ENCODE measurements around the gene ANXA1. TPM values are rescaled to one million over a fixed set of nuclear protein-coding genes. Genes with fewer than 3 reads are reported as not detected.

ANXA1 gene
- total RNA-seq, 2 experiments from 2014 or later = 310 to 317 TPM

DNA sequence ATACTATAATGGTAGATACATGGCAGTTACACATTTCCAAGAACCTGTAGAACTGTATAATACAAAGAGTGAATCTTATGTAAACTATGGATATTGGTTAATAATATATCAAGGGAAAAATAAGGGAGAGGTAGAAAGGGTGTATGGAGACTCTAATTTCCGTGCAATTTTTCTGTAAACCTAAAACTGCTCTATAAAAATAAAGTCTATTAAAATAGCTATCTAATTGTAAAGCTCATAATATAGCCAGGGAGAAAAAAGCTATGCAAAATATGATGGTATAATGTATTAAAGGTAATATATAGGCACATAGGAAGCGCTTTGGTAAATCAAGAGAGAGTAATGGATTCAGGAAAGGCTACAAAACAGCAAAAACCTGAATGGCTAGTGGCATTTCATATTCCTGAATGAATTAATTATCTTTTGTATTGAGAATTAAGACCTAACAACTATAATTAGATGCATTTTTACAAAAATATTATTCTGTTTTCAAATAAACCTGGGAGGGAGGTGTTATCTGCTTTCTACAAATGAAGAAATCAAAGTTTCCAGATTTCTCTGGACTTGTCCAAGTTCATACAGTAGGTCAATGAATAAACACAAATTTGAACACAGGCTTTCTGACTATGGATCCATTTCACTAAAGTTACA is 22.8 kb downstream of the ANXA1 start:
- Mint-ChIP-seq H3K9me3 (no peaks in the 10 kb centered on the region), H3K27me3 (no peaks in the 10 kb centered on the region), H3K27ac (no peak overlapping the region), H3K36me3 (ENCODE audit: low read depth) (peaks cover 27% of the 10 kb centered on the region), H3K4me3 (no peak overlapping the region), H3K4me1 (ENCODE audit: low read depth) (no peaks in the 10 kb centered on the region)
- no peaks in the 10 kb centered on the region for H3K4me1 ChIP-seq (ENCODE audit: insufficient read depth, low read length)
- H3K27ac ChIP-seq (ENCODE audit: low read depth in 1 of 2, low read length in 2 of 2) = no peak overlapping the region
- H3K9me3 ChIP-seq (ENCODE audit: control insufficient read depth in 1 of 2, insufficient read depth in 1 of 2, low read length in 2 of 2) = no peaks in the 10 kb centered on the region
- peaks cover 13% of the 10 kb centered on the region for H3K36me3 ChIP-seq (ENCODE audit: insufficient read depth, low read length)
- intact Hi-C loops (cut with DNase I, micrococcal nuclease) = no loop called here
- ChIA-PET CTCF (interaction anchor here (1.0 to 2.7 kb wide), 2 partner anchors 11 to 67 kb away, joined by 4 to 8 read pairs; no protein-coding TSS in a partner anchor), POLR2A (no interaction called here)
- no peak overlapping the region for H3K4me3 ChIP-seq (ENCODE audit: low read length)
- no peaks in the 10 kb centered on the region for H3K27me3 ChIP-seq (ENCODE audit: control insufficient read depth in 1 of 2, insufficient read depth in 2 of 2, low read length in 2 of 2)
- TF ChIP-seq, protein P1, sequence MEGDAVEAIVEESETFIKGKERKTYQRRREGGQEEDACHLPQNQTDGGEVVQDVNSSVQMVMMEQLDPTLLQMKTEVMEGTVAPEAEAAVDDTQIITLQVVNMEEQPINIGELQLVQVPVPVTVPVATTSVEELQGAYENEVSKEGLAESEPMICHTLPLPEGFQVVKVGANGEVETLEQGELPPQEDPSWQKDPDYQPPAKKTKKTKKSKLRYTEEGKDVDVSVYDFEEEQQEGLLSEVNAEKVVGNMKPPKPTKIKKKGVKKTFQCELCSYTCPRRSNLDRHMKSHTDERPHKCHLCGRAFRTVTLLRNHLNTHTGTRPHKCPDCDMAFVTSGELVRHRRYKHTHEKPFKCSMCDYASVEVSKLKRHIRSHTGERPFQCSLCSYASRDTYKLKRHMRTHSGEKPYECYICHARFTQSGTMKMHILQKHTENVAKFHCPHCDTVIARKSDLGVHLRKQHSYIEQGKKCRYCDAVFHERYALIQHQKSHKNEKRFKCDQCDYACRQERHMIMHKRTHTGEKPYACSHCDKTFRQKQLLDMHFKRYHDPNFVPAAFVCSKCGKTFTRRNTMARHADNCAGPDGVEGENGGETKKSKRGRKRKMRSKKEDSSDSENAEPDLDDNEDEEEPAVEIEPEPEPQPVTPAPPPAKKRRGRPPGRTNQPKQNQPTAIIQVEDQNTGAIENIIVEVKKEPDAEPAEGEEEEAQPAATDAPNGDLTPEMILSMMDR (IDR thresholded peaks at IDR 0.05) = no peak
- DNase-seq (no peak), ATAC-seq (ENCODE audit: poor library complexity) (no peak)

DNA sequence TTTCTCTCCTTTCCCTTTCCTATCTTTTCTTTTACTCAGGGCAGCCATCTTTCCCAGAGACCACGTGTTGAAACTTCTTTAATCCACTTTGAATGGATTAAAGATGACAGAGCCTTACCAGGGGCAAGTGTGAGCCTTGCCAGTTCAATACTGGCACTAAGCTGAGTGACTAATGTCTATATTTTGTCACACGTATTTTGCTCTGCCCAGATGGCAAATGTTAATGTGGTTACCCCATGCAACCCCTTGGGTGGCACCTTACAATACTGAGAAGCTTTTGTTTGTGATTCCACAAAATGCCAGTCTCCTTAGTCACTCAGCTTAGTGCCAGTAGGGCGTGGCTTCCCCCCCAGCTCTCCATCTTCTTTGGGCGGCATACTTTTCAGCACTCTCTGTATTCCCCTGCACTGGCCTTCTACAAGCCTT is 24.8 kb downstream of the ANXA1 start:
- H3K27me3 ChIP-seq (ENCODE audit: control insufficient read depth in 1 of 2, insufficient read depth in 2 of 2, low read length in 2 of 2) = no peaks in the 10 kb centered on the region
- H3K36me3 Mint-ChIP-seq (ENCODE audit: low read depth) = peaks cover 11% of the 10 kb centered on the region
- no peak for ATAC-seq (ENCODE audit: poor library complexity)
- no peak overlapping the region for H3K27ac Mint-ChIP-seq
- no peak overlapping the region for H3K4me3 ChIP-seq (ENCODE audit: low read length)
- no peaks in the 10 kb centered on the region for H3K9me3 ChIP-seq (ENCODE audit: control insufficient read depth in 1 of 2, insufficient read depth in 1 of 2, low read length in 2 of 2)
- no peaks in the 10 kb centered on the region for H3K4me1 ChIP-seq (ENCODE audit: insufficient read depth, low read length)
- no peak for DNase-seq
- H3K27ac ChIP-seq (ENCODE audit: low read depth in 1 of 2, low read length in 2 of 2) = no peak overlapping the region
- no peaks in the 10 kb centered on the region for H3K9me3 Mint-ChIP-seq
- TF ChIP-seq, protein P1 (IDR thresholded peaks at IDR 0.05) = no peak
- ChIA-PET POLR2A (interaction anchor here (0.9 to 2.4 kb wide), 2 partner anchors 12 to 21 kb away, joined by 3 to 7 read pairs; no protein-coding TSS in a partner anchor), CTCF (interaction anchor here (0.9 to 1.6 kb wide), 2 partner anchors 28 to 69 kb away, joined by 3 to 5 read pairs; no protein-coding TSS in a partner anchor)
- no peaks in the 10 kb centered on the region for H3K27me3 Mint-ChIP-seq
- intact Hi-C loops (cut with DNase I, micrococcal nuclease) = no loop called here
- H3K36me3 ChIP-seq (ENCODE audit: insufficient read depth, low read length) = no peaks in the 10 kb centered on the region
- no peaks in the 10 kb centered on the region for H3K4me1 Mint-ChIP-seq (ENCODE audit: low read depth)
- no peak overlapping the region for H3K4me3 Mint-ChIP-seq

DNA sequence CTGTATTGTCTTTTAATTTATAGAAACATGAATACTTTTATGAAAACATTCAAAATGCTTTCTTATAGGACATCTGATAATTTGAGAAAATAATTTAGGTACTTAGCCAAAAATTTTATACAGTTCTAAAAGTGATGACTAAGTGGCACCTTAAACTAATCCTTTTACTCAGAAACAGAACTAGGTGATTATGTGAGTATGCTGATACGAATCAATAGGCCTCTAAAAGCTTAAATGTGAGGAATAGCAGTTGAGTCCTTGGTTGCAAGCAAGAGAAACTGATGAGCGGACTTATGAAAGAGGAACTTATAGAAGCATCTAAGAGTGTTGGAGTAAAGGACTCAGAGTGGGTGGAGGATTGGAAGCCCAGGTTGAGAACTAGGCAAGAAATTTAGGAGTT is 26.4 kb downstream of the ANXA1 start:
- H3K4me3 ChIP-seq (ENCODE audit: low read length) = no peak overlapping the region
- intact Hi-C loops (cut with DNase I, micrococcal nuclease) = no loop called here
- POLR2A ChIA-PET = interaction anchor here (0.7 to 2.4 kb wide), 2 partner anchors 22 to 26 kb away, joined by 3 to 7 read pairs; no protein-coding TSS in a partner anchor
- ATAC-seq (ENCODE audit: poor library complexity) (no peak), DNase-seq (no peak)
- H3K27me3 Mint-ChIP-seq = no peaks in the 10 kb centered on the region
- no peaks in the 10 kb centered on the region for H3K36me3 ChIP-seq (ENCODE audit: insufficient read depth, low read length)
- no peaks in the 10 kb centered on the region for H3K4me1 Mint-ChIP-seq (ENCODE audit: low read depth)
- H3K9me3 ChIP-seq (ENCODE audit: control insufficient read depth in 1 of 2, insufficient read depth in 1 of 2, low read length in 2 of 2) = no peaks in the 10 kb centered on the region
- CTCF ChIA-PET = interaction anchor here (0.9 to 1.6 kb wide), 2 partner anchors 30 to 71 kb away, joined by 3 read pairs; no protein-coding TSS in a partner anchor
- no peaks in the 10 kb centered on the region for H3K4me1 ChIP-seq (ENCODE audit: insufficient read depth, low read length)
- peaks cover under 1% of the 10 kb centered on the region for H3K36me3 Mint-ChIP-seq (ENCODE audit: low read depth)
- H3K4me3 Mint-ChIP-seq = no peak overlapping the region
- H3K27ac Mint-ChIP-seq = no peak overlapping the region
- TF ChIP-seq, protein P1 (IDR thresholded peaks at IDR 0.05) = no peak
- no peaks in the 10 kb centered on the region for H3K27me3 ChIP-seq (ENCODE audit: control insufficient read depth in 1 of 2, insufficient read depth in 2 of 2, low read length in 2 of 2)
- no peak overlapping the region for H3K27ac ChIP-seq (ENCODE audit: low read depth in 1 of 2, low read length in 2 of 2)
- no peaks in the 10 kb centered on the region for H3K9me3 Mint-ChIP-seq
